Inflammatory macrophage treated with lipopolysaccharide for 1 hour (primary cell): ENCODE results near the gene POU2F1.

Experiments
- DNase-seq, 2 donors: peaks; one replicate each; pipeline ENCODE4 v3.0.0-alpha.2; 2020 to 2022

The POU2F1 gene

GRCh38 chr1:167454304-167454893 is 233.7 kb downstream of the POU2F1 start:
- DNase-seq = no peak

- DNase-seq = peak; percentile 40 to 51
Measured at GRCh38 chr1:167454894-167455785, 234.5 kb downstream of the POU2F1 start.

- peak; percentile 31 to 36 for DNase-seq
Measured at GRCh38 chr1:167455786-167456446, 235.2 kb downstream of the POU2F1 start.

- no peak for DNase-seq
Measured at GRCh38 chr1:167456524-167456923, 235.8 kb downstream of the POU2F1 start.

GRCh38 chr1:167456926-167457325 is 236.2 kb downstream of the POU2F1 start:
- no peak for DNase-seq

GRCh38 chr1:167457936-167458584 is 237.4 kb downstream of the POU2F1 start:
- no peak for DNase-seq

GRCh38 chr1:167460836-167461235 is 240.2 kb downstream of the POU2F1 start:
- DNase-seq = no peak

GRCh38 chr1:167462341-167462740 is 241.7 kb downstream of the POU2F1 start:
- DNase-seq = no peak

- DNase-seq = no peak
Measured at GRCh38 chr1:167463080-167463479, 242.4 kb downstream of the POU2F1 start.

GRCh38 chr1:167463875-167464575 is 243.3 kb downstream of the POU2F1 start:
- no peak for DNase-seq

- DNase-seq = no peak
Measured at GRCh38 chr1:167465018-167465417, 244.3 kb downstream of the POU2F1 start.

GRCh38 chr1:167465743-167466142 is 245.1 kb downstream of the POU2F1 start:
- DNase-seq = no peak

GRCh38 chr1:167467126-167467710 is 246.5 kb downstream of the POU2F1 start:
- no peak for DNase-seq

- DNase-seq = no peak
Measured at GRCh38 chr1:167467752-167468151, 247.1 kb downstream of the POU2F1 start.

GRCh38 chr1:167469280-167469965 is 248.7 kb downstream of the POU2F1 start:
- no peak for DNase-seq

GRCh38 chr1:167471568-167471967 is 250.9 kb downstream of the POU2F1 start:
- DNase-seq = no peak

GRCh38 chr1:167472752-167473521 is 252.3 kb downstream of the POU2F1 start:
- no peak for DNase-seq

- no peak for DNase-seq
Measured at GRCh38 chr1:167473761-167474160, 253.1 kb downstream of the POU2F1 start.

GRCh38 chr1:167474191-167474641 is 253.5 kb downstream of the POU2F1 start:
- no peak for DNase-seq

- no peak for DNase-seq
Measured at GRCh38 chr1:167476061-167476460, 255.4 kb downstream of the POU2F1 start.
